Stomach (tissue), 4 donors: ENCODE measurements around the gene DND1.
"Not testable (repeated sequence)": the region's sequence is repeated elsewhere in the genome, so short reads cannot be mapped to it uniquely, and the experiment has no call there.

Experiments
- EP300 ChIP-seq: sonication (generic); formaldehyde crosslinking; IDR thresholded peaks from one replicate; pipeline ENCODE4 v1.6.1; 2017; ENCODE audit warnings: antibody characterized with exemption
- POLR2A ChIP-seq, 4 donors: fragments of 450-650 bp; IDR thresholded peaks; one replicate each; pipeline ENCODE4 v1.6.1; 2016; ENCODE audit warnings: antibody characterized with exemption in 4 of 4, control low read depth in 2 of 4, mild to moderate bottlenecking in 1 of 4, moderate library complexity in 1 of 4
- POLR2AphosphoS5 ChIP-seq, 3 donors: sonication (generic); formaldehyde crosslinking; IDR thresholded peaks; one replicate each; pipeline ENCODE4 v1.6.1; 2016; ENCODE audit warnings: antibody characterized with exemption in 3 of 3
- TF ChIP-seq, protein P1 (sequence below), 7 experiments: fragments of 450-650 bp in 4 of 7; fragments of 200-600 bp in 3 of 7; sonication (generic) in 3 of 7; IDR thresholded peaks; one replicate each; pipeline ENCODE4 v1.5.1; 2016 to 2019; ENCODE audit warnings: antibody characterized with exemption in 7 of 7, control low read depth in 2 of 7, mild to moderate bottlenecking in 1 of 7

DNA sequence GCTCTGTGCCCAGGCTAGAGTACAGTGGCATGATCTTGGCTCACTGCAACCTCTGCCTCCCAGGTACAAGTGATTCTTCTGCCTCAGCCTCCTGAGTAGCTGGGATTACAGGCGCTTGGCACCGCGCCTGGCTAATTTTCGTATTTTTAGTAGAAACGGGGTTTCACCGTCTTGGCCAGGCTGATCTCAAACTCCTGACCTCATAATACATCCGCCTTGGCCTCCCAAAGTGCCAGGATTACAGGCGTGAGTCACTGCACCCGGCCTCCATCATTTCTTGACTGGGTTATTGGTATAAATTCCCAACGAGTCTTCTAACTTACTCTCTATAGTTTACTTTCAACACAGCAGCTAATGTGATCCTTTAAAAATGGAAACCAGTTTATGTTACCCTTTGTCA lies 48.5 kb downstream of the DND1 start:
- TF ChIP-seq, protein P1, sequence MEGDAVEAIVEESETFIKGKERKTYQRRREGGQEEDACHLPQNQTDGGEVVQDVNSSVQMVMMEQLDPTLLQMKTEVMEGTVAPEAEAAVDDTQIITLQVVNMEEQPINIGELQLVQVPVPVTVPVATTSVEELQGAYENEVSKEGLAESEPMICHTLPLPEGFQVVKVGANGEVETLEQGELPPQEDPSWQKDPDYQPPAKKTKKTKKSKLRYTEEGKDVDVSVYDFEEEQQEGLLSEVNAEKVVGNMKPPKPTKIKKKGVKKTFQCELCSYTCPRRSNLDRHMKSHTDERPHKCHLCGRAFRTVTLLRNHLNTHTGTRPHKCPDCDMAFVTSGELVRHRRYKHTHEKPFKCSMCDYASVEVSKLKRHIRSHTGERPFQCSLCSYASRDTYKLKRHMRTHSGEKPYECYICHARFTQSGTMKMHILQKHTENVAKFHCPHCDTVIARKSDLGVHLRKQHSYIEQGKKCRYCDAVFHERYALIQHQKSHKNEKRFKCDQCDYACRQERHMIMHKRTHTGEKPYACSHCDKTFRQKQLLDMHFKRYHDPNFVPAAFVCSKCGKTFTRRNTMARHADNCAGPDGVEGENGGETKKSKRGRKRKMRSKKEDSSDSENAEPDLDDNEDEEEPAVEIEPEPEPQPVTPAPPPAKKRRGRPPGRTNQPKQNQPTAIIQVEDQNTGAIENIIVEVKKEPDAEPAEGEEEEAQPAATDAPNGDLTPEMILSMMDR (IDR thresholded peaks at IDR 0.05) = not testable (repeated sequence)
- TF ChIP-seq EP300; POLR2A (IDR thresholded peaks at IDR 0.05); POLR2AphosphoS5 (IDR thresholded peaks at IDR 0.05): not testable (repeated sequence)
